Transverse colon (tissue), 4 donors: ENCODE measurements around the gene RMDN2. TPM values are rescaled to one million over a fixed set of nuclear protein-coding genes. Genes with fewer than 3 reads are reported as not detected.

ENCODE experiments used
- DNase-seq: peaks from one replicate; pipeline ENCODE4 v3.0.0-alpha.2; 2019
- H3K27ac ChIP-seq, 4 donors: fragments of 200-600 bp; sonication (generic); 2 replicates each; pipeline ENCODE4 v1.5.1; 2016 to 2018; ENCODE audit warnings: inconsistent platforms in 4 of 4
- H3K27me3 ChIP-seq: fragments of 200-600 bp; sonication (generic); 2 replicates; pipeline ENCODE4 v1.5.1; 2017; ENCODE audit warnings: inconsistent platforms
- H3K36me3 ChIP-seq, 4 donors: fragments of 200-600 bp; sonication (generic); 2 replicates each; pipeline ENCODE4 v1.5.1; 2017 to 2019; ENCODE audit warnings: inconsistent platforms in 4 of 4
- H3K4me1 ChIP-seq, 4 donors: fragments of 200-600 bp; sonication (generic); 2 replicates each; pipeline ENCODE4 v1.5.1; 2017 to 2020; ENCODE audit warnings: inconsistent platforms in 4 of 4
- H3K4me3 ChIP-seq, 4 donors: fragments of 200-600 bp; sonication (generic); 1 replicate in 1 of 4; 2 replicates in 3 of 4; pipeline versions ENCODE4 v1.5.1 to v1.6.1; 2017 to 2019; ENCODE audit warnings: inconsistent platforms in 4 of 4
- H3K9me3 ChIP-seq, 2 donors: fragments of 200-600 bp; sonication (generic); 2 replicates each; pipeline ENCODE4 v1.5.1; 2017 to 2019; ENCODE audit warnings: inconsistent platforms in 2 of 2
- EP300 ChIP-seq: sonication (generic); formaldehyde crosslinking; IDR thresholded peaks from one replicate; pipeline ENCODE4 v1.6.1; 2017; ENCODE audit warnings: antibody characterized with exemption, low read depth
- POLR2A ChIP-seq: fragments of 450-650 bp; IDR thresholded peaks from one replicate; pipeline ENCODE4 v1.6.1; 2016; ENCODE audit warnings: antibody characterized with exemption, mild to moderate bottlenecking, moderate library complexity
- POLR2AphosphoS5 ChIP-seq, 3 donors: sonication (generic); formaldehyde crosslinking; IDR thresholded peaks; one replicate each; pipeline ENCODE4 v1.6.1; 2016; ENCODE audit warnings: antibody characterized with exemption in 3 of 3
- WGBS, 2 donors: methylation state at CpG; one replicate each; pipeline ENCODE4 v1.1.5; 2018; ENCODE audit warnings: low coverage in 1 of 2; 5-methylcytosine and 5-hydroxymethylcytosine counted together
- in situ Hi-C, 4 donors: fragments of 200-750 bp; cut with MboI; loops; one replicate each; pipeline versions ENCODE4 v1.15.0 to v1.15.1; 2017; ENCODE audit warnings: low sequenced_read_pairs in 3 of 4, low pct_ligation_motif_present in 1 of 4, low pct_unique_long_range_greater_than_20kb in 1 of 4
- intact Hi-C: fragments of 100-400 bp; cut with DNase I; formaldehyde crosslinking; loops from one replicate; pipeline ENCODE4 v1.15.1; 2023; ENCODE audit warnings: low total_unique reads
- total RNA-seq, 4 donors: library from RNA; depleted of rRNA; stranded (reverse); fragments of >200 nt; gene quantifications; one replicate each; pipeline ENCODE4 v1.1.0, GENCODE V29; 2016
- TF ChIP-seq, protein P1 (sequence below), 5 experiments: fragments of 200-600 bp in 3 of 5; fragments of 450-650 bp in 2 of 5; sonication (generic) in 3 of 5; IDR thresholded peaks; 1 replicate in 2 of 5; 2 replicates in 3 of 5; pipeline ENCODE4 v1.5.1; 2016 to 2017; ENCODE audit warnings: antibody characterized with exemption in 5 of 5, inconsistent platforms in 3 of 5, mild to moderate bottlenecking in 2 of 5, moderate library complexity in 1 of 5

Gene RMDN2
- total RNA-seq, 4 donors from 2014 or later = 12.3 to 48.3 (median 28.9) TPM

DNA sequence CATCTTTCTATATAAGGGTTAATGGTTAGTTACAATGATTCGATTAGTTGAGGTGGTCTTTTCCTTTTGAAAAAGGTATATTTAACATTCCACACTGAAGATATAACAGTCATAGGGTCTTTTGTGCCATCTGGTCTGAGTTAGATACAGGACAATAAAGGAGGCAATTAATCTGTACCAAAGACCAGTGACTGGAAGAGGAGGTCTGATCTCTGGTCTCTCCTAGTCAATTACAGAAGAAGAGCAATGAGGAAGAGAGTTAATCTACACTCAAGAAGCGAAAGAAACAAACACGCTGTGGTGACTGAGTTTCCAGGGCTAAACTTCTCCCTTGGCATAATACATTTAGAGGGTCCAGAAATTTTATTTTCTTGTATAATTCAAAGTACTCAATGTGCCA, 20.7 kb upstream of the RMDN2 start:
- Histone ChIP-seq H3K4me1 (peaks cover 0 to 26% (median 13%) of the 10 kb centered on the region in 4 donors), H3K9me3 (no peaks in the 10 kb centered on the region), H3K27ac (peak overlapping the region; percentile 47 to 75 (median 70)), H3K36me3 (no peaks in the 10 kb centered on the region), H3K27me3 (no peaks in the 10 kb centered on the region), H3K4me3 (no peak overlapping the region)
- WGBS, 2 donors = 63 to 64% methylated on average over 3 of the region's 3 CpGs
- peak in 2 of 3 donors; percentile 8 to 31 for TF ChIP-seq POLR2AphosphoS5 (IDR thresholded peaks at IDR 0.05)
- TF ChIP-seq, protein P1, sequence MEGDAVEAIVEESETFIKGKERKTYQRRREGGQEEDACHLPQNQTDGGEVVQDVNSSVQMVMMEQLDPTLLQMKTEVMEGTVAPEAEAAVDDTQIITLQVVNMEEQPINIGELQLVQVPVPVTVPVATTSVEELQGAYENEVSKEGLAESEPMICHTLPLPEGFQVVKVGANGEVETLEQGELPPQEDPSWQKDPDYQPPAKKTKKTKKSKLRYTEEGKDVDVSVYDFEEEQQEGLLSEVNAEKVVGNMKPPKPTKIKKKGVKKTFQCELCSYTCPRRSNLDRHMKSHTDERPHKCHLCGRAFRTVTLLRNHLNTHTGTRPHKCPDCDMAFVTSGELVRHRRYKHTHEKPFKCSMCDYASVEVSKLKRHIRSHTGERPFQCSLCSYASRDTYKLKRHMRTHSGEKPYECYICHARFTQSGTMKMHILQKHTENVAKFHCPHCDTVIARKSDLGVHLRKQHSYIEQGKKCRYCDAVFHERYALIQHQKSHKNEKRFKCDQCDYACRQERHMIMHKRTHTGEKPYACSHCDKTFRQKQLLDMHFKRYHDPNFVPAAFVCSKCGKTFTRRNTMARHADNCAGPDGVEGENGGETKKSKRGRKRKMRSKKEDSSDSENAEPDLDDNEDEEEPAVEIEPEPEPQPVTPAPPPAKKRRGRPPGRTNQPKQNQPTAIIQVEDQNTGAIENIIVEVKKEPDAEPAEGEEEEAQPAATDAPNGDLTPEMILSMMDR (IDR thresholded peaks at IDR 0.05) = no peak
- in situ Hi-C loops (no loop called here), intact Hi-C loops (no loop called here)
- no peak for DNase-seq

DNA sequence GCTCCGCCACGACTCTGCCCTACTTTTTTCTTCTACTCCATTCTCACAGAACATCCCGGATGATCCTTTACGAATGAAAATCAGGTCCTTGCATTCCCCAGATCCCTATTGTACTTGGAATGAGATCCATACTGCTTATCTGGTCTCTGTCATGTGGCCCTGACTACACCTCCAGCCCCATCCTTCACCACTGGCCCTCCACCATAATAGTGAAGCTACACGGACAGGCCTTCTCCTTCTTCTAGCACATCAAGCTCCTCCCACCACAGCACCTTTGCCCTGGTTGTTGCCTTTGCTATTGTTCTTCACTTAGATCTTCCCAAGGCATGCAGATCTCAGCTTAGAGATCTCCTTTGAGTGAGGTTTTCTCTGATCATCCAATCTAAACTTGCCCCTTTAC, 20.1 kb upstream of the RMDN2 start:
- peak overlapping the region; percentile 47 to 75 (median 70) for H3K27ac ChIP-seq
- 67 to 83% methylated on average over 4 to 5 of the region's 5 CpGs for WGBS, 2 donors
- H3K36me3 ChIP-seq = no peaks in the 10 kb centered on the region
- in situ Hi-C loops = no loop called here
- H3K9me3 ChIP-seq = no peaks in the 10 kb centered on the region
- peaks cover 0 to 26% (median 13%) of the 10 kb centered on the region in 4 donors for H3K4me1 ChIP-seq
- TF ChIP-seq, protein P1 (IDR thresholded peaks at IDR 0.05) = no peak
- TF ChIP-seq POLR2A = no peak
- TF ChIP-seq POLR2AphosphoS5 (IDR thresholded peaks at IDR 0.05) = peak in 1 of 3 donors; percentile 25
- no peaks in the 10 kb centered on the region for H3K27me3 ChIP-seq
- intact Hi-C loops = no loop called here
- DNase-seq = peak; percentile 56
- H3K4me3 ChIP-seq = no peak overlapping the region

DNA sequence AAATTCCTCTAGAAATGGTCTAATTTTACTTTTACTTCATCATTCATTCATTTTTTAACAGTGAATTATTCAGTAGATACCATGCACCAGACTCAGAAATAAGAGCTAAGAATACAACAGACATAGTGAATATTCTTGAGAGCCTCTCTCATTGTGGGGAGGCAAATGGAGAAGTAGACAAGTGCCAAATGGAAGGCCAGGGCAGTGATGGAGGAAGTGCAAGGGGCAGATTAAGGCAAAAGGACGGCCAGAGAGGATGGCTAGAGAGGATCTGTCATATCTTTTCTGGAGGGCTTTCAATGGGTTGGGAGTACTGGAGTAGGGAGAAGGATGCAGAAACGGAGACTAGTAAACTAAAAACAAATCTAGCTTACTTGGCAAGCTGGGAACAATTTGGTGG, 19.0 kb upstream of the RMDN2 start:
- H3K9me3 ChIP-seq = no peaks in the 10 kb centered on the region
- DNase-seq = no peak
- WGBS, 2 donors = 65 to 66% methylated on average over 2 of the region's 2 CpGs

DNA sequence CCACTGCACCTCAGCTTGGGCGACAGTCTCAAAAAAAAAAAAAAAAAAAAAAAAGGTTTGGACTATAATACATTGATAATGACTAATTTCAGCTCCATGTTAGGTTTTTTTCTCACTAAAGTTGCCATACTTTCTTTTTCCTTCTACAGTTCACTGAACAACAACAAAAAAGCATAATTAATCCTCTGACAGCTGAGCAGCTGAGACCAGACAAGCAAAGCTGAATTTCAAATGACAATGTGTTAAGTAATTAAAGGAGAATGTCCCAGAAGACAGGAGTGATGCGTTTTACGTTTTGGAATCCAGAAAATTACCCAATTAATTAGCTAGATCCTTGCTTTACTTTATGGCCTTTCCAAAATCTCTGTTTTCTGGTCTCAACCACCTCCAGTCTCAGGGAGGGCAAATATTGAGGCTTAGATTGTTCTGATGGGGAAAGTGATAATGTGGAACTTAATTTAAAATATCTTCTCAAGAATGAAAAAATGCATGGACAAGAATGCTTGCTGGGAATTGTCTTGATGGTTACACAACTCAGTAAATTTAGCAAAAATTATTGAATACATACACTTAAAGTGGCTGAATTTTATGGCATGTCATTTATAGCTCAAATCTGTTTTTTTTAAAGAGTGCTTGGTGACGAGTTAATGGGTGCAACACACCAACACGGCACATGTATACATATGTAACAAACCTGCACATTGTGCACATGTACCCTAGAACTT, 17.4 kb upstream of the RMDN2 start:
- 68 to 70% methylated on average over 5 of the region's 5 CpGs for WGBS, 2 donors
- Histone ChIP-seq H3K27ac (no peak overlapping the region), H3K9me3 (no peaks in the 10 kb centered on the region), H3K27me3 (no peaks in the 10 kb centered on the region), H3K36me3 (no peaks in the 10 kb centered on the region), H3K4me3 (no peak overlapping the region), H3K4me1 (peaks cover 0 to 23% (median 11%) of the 10 kb centered on the region in 4 donors)
- no peak for DNase-seq
- in situ Hi-C loops (no loop called here), intact Hi-C loops (no loop called here)
- TF ChIP-seq POLR2A (no peak), POLR2AphosphoS5 (IDR thresholded peaks at IDR 0.05) (no peak), EP300 (no peak)
- TF ChIP-seq, protein P1 (IDR thresholded peaks at IDR 0.05) = no peak

More for the DNA sequence above, 19.0 kb upstream of the RMDN2 start:
- Histone ChIP-seq H3K4me1 (peaks cover 0 to 26% (median 13%) of the 10 kb centered on the region in 4 donors), H3K27ac (no peak overlapping the region), H3K4me3 (no peak overlapping the region), H3K27me3 (no peaks in the 10 kb centered on the region), H3K36me3 (no peaks in the 10 kb centered on the region)
- no peak for TF ChIP-seq POLR2A
- TF ChIP-seq, protein P1 (IDR thresholded peaks at IDR 0.05) = no peak
- in situ Hi-C loops = no loop called here
- intact Hi-C loops = no loop called here
